SK-N-SH (cell line): Measurements from ENCODE around the gene STKLD1. TPM values are rescaled to one million over a fixed set of nuclear protein-coding genes. Genes with fewer than 3 reads are reported as not detected.

Experiments
- CTCF ChIA-PET: fragments of 300-600, 350-600 bp; formaldehyde crosslinking; extraction: SDS; loops from one replicate; lab custom pipeline; 2021; lab: Yijun Ruan, JAX
- POLR2A ChIA-PET: fragments of 350-600 bp; sonication (Branson Sonifier 250); formaldehyde crosslinking; extraction: SDS; loops from one replicate; lab custom pipeline; 2020; ENCODE audit warnings: antibody characterized with exemption, inconsistent platforms; lab: Yijun Ruan, JAX
- DNase-seq: peaks from one replicate; pipeline ENCODE4 v3.0.0; 2012
- H2AFZ ChIP-seq: fragments of 200-600 bp; sonication (generic); 2 replicates; pipeline ENCODE4 v1.8.1; 2016; ENCODE audit warnings: antibody characterized with exemption, mild to moderate bottlenecking, low read depth
- H3F3A ChIP-seq: fragments of 200-600 bp; sonication (generic); replicated peaks from 2 replicates; pipeline ENCODE3; 2016; ENCODE audit warnings: antibody characterized with exemption, mild to moderate bottlenecking; ENCODE audit not compliant: insufficient read depth
- H3K27ac ChIP-seq, 2 experiments: fragments of 200-500 bp in 1 of 2; fragments of 200-600 bp in 1 of 2; sonication (Bioruptor generic) in 1 of 2; sonication (generic), shearing (Covaris generic) in 1 of 2; 2 replicates each; pipeline versions ENCODE4 v1.5.1 to v1.6.1; 2014 to 2016; ENCODE audit warnings: low read depth in 2 of 2, inconsistent platforms in 1 of 2, low read length in 1 of 2, mild to moderate bottlenecking in 1 of 2, mixed read lengths in 1 of 2
- H3K27me3 ChIP-seq: fragments of 200-600 bp; sonication (generic), shearing (Covaris generic); 2 replicates; pipeline ENCODE4 v1.6.1; 2016; ENCODE audit warnings: mixed run types; ENCODE audit not compliant: insufficient read depth
- H3K36me3 ChIP-seq, 2 experiments: fragments of 200-500 bp in 1 of 2; fragments of 200-600 bp in 1 of 2; sonication (Bioruptor generic) in 1 of 2; sonication (generic) in 1 of 2; replicated peaks in 1 of 2; 2 replicates each; pipeline versions ENCODE3 to v1.5.1; 2014 to 2016; ENCODE audit warnings: low read length in 1 of 2, mild to moderate bottlenecking in 1 of 2; ENCODE audit not compliant: insufficient read depth in 2 of 2, control insufficient read depth in 1 of 2
- H3K4me1 ChIP-seq, 2 experiments: fragments of 200-500 bp in 1 of 2; fragments of 200-600 bp in 1 of 2; sonication (Bioruptor generic) in 1 of 2; sonication (generic), shearing (Covaris generic) in 1 of 2; 2 replicates each; pipeline versions ENCODE4 v1.5.1 to v1.6.1; 2014 to 2016; ENCODE audit warnings: low read depth in 1 of 2, low read length in 1 of 2, mixed run types in 1 of 2; ENCODE audit not compliant: insufficient read depth in 2 of 2, control insufficient read depth in 1 of 2
- H3K4me2 ChIP-seq: fragments of 200-600 bp; sonication (generic), shearing (Covaris generic); 2 replicates; pipeline ENCODE4 v1.6.1; 2017; ENCODE audit warnings: mixed run types
- H3K4me3 ChIP-seq, 2 experiments: fragments of 200-500 bp in 1 of 2; fragments of 200-600 bp in 1 of 2; sonication (Bioruptor generic) in 1 of 2; sonication (generic), shearing (Covaris generic) in 1 of 2; 2 replicates each; pipeline versions ENCODE4 v1.5.1 to v1.8.1; 2014 to 2016; ENCODE audit warnings: low read depth in 2 of 2, inconsistent platforms in 1 of 2, low read length in 1 of 2, mild to moderate bottlenecking in 1 of 2, mixed read lengths in 1 of 2, moderate library complexity in 1 of 2
- H3K79me2 ChIP-seq: fragments of 200-600 bp; sonication (generic); 2 replicates; pipeline ENCODE4 v1.8.1; 2017; ENCODE audit warnings: mild to moderate bottlenecking; ENCODE audit not compliant: insufficient read depth
- H3K9ac ChIP-seq: fragments of 200-600 bp; sonication (generic); 2 replicates; pipeline ENCODE4 v1.6.1; 2017; ENCODE audit warnings: mixed run types
- H3K9me2 ChIP-seq: fragments of 200-600 bp; sonication (generic); 2 replicates; pipeline ENCODE4 v1.6.1; 2017; ENCODE audit warnings: mixed run types
- H3K9me3 ChIP-seq: fragments of 200-600 bp; sonication (generic); 2 replicates; pipeline ENCODE4 v1.6.1; 2017; ENCODE audit warnings: mixed run types, mild to moderate bottlenecking, moderate library complexity
- H4K20me1 ChIP-seq: fragments of 200-600 bp; sonication (generic); 2 replicates; pipeline ENCODE4 v1.6.1; 2017; ENCODE audit warnings: mild to moderate bottlenecking, mixed run types; ENCODE audit not compliant: insufficient read depth
- CHD2 ChIP-seq: fragments of 150-350 bp; IDR thresholded peaks from 2 replicates; pipeline ENCODE4 v1.6.1; 2018; ENCODE audit warnings: low read length; ENCODE audit not compliant: partially characterized antibody
- ELF1 ChIP-seq: IDR thresholded peaks from 2 replicates; pipeline ENCODE4 v1.4.0; 2012
- EP300 ChIP-seq, 2 experiments: IDR thresholded peaks; 2 replicates each; pipeline versions ENCODE4 v1.4.0 to v1.6.1; 2012; ENCODE audit warnings: borderline replicate concordance in 1 of 2, low read depth in 1 of 2, low read length in 1 of 2
- EZH2phosphoT487 ChIP-seq: fragments of 200-600 bp; sonication (generic); IDR thresholded peaks from 2 replicates; pipeline ENCODE4 v1.6.1; 2017; ENCODE audit warnings: low read depth, mixed run types, mild to moderate bottlenecking, antibody characterized with exemption, moderate library complexity, borderline replicate concordance
- FOXM1 ChIP-seq: IDR thresholded peaks from 2 replicates; pipeline ENCODE4 v1.4.0; 2012; ENCODE audit warnings: low read depth, mild to moderate bottlenecking
- GABPA ChIP-seq: IDR thresholded peaks from 2 replicates; pipeline ENCODE4 v1.4.0; 2012; ENCODE audit warnings: low read depth, mild to moderate bottlenecking
- MEF2A ChIP-seq: IDR thresholded peaks from 2 replicates; pipeline ENCODE4 v1.4.0; 2012; ENCODE audit warnings: low read depth, borderline replicate concordance
- MXI1 ChIP-seq: IDR thresholded peaks from 2 replicates; pipeline ENCODE4 v1.6.1; 2012; ENCODE audit warnings: mild to moderate bottlenecking, low read depth, low read length, improper control_type of control experiment
- NRF1 ChIP-seq: IDR thresholded peaks from 2 replicates; pipeline ENCODE4 v1.6.1; 2012; ENCODE audit warnings: low read depth, mild to moderate bottlenecking, low read length
- RCOR1 ChIP-seq: fragments of 150-350 bp; IDR thresholded peaks from 2 replicates; pipeline ENCODE4 v1.6.1; 2017; ENCODE audit warnings: antibody characterized with exemption, low read length
- RXRA ChIP-seq: IDR thresholded peaks from 2 replicates; pipeline ENCODE4 v1.4.0; 2012; ENCODE audit warnings: low read depth, mild to moderate bottlenecking, borderline replicate concordance
- TAF1 ChIP-seq: IDR thresholded peaks from 2 replicates; pipeline ENCODE4 v1.6.1; 2012; ENCODE audit warnings: low read depth, mild to moderate bottlenecking, low read length, moderate library complexity, borderline replicate concordance
- WGBS: methylation state at CpG from one replicate; pipeline ENCODE4 v1.1.6; 2017; ENCODE audit warnings: low lambda C conversion rate; 5-methylcytosine and 5-hydroxymethylcytosine counted together
- polyA plus RNA-seq, 3 experiments: library from polyadenylated mRNA; depleted of rRNA; stranded (reverse); fragments of >200 nt; gene quantifications; 2 replicates each; pipeline ENCODE4 v1.2.3, GENCODE V29; 2012
- TF ChIP-seq, protein P1 (sequence below): IDR thresholded peaks from 2 replicates; pipeline ENCODE4; 2012
- TF ChIP-seq, protein P2 (sequence below): IDR thresholded peaks from 2 replicates; pipeline ENCODE4 v1.4.0; 2012; ENCODE audit warnings: low read depth
- TF ChIP-seq, protein P3 (sequence below): fragments of 200-600 bp; sonication (generic); IDR thresholded peaks from 2 replicates; pipeline ENCODE4 v1.6.1; 2017; ENCODE audit warnings: antibody characterized with exemption, mild to moderate bottlenecking, moderate library complexity
- TF ChIP-seq, protein P4 (sequence below): fragments of 150-350 bp; IDR thresholded peaks from 2 replicates; pipeline ENCODE4 v1.6.1; 2017; ENCODE audit warnings: antibody characterized with exemption, low read length, low read depth, borderline replicate concordance

Gene STKLD1
- polyA plus RNA-seq, 1 of the 3 experiments (the other 2 are of a cell fraction) = 2.3 TPM

DNA sequence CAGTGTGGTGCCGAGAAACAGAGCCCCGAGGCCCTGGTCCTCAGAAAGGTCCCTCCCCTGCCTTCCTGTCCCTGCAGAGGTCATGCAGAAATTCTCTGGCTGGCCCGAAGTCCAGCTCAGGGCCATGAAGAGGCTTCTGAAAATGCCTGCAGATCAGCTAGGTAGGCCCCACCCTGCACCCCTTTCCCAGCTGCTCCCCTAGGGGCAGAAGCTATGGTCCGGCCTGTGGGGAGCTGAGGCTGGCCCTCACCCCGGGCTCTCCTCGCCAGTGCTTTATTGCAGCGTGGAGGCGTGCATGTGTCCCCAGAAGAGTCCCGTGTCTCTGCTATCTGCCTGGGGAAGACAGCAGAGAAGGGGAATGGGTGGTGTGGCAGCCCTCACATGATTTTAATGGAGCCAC lies 21.7 kb downstream of the STKLD1 start:
- H3K79me2 ChIP-seq = no peaks in the 10 kb centered on the region
- no peak overlapping the region for H3K4me3 ChIP-seq
- H3K9me2 ChIP-seq = no peaks in the 10 kb centered on the region
- TF ChIP-seq EP300 (IDR thresholded peaks at IDR 0.05; ENCODE audit: borderline replicate concordance in 1 of 2, low read depth in 1 of 2, low read length in 1 of 2) = no peak
- TF ChIP-seq, protein P1, sequence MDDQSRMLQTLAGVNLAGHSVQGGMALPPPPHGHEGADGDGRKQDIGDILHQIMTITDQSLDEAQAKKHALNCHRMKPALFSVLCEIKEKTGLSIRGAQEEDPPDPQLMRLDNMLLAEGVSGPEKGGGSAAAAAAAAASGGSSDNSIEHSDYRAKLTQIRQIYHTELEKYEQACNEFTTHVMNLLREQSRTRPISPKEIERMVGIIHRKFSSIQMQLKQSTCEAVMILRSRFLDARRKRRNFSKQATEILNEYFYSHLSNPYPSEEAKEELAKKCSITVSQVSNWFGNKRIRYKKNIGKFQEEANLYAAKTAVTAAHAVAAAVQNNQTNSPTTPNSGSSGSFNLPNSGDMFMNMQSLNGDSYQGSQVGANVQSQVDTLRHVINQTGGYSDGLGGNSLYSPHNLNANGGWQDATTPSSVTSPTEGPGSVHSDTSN = no peak
- TF ChIP-seq MXI1 = no peak
- TF ChIP-seq, protein P2, sequence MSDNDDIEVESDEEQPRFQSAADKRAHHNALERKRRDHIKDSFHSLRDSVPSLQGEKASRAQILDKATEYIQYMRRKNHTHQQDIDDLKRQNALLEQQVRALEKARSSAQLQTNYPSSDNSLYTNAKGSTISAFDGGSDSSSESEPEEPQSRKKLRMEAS = no peak
- no peak for TF ChIP-seq EZH2phosphoT487
- no peak for TF ChIP-seq RXRA
- TF ChIP-seq, protein P3, sequence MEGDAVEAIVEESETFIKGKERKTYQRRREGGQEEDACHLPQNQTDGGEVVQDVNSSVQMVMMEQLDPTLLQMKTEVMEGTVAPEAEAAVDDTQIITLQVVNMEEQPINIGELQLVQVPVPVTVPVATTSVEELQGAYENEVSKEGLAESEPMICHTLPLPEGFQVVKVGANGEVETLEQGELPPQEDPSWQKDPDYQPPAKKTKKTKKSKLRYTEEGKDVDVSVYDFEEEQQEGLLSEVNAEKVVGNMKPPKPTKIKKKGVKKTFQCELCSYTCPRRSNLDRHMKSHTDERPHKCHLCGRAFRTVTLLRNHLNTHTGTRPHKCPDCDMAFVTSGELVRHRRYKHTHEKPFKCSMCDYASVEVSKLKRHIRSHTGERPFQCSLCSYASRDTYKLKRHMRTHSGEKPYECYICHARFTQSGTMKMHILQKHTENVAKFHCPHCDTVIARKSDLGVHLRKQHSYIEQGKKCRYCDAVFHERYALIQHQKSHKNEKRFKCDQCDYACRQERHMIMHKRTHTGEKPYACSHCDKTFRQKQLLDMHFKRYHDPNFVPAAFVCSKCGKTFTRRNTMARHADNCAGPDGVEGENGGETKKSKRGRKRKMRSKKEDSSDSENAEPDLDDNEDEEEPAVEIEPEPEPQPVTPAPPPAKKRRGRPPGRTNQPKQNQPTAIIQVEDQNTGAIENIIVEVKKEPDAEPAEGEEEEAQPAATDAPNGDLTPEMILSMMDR = no peak
- no peaks in the 10 kb centered on the region for H3K27me3 ChIP-seq
- H3F3A ChIP-seq = no peaks in the 10 kb centered on the region
- H2AFZ ChIP-seq = no peak overlapping the region
- H3K36me3 ChIP-seq = peaks cover 0 to 5% of the 10 kb centered on the region in 2 experiments
- no peak for DNase-seq
- no peaks in the 10 kb centered on the region for H3K4me1 ChIP-seq
- WGBS = 65% methylated on average over 9 of the region's 9 CpGs
- POLR2A ChIA-PET = no interaction called here
- H3K4me2 ChIP-seq = no peak overlapping the region
- H3K9me3 ChIP-seq = no peaks in the 10 kb centered on the region
- H3K9ac ChIP-seq = no peak overlapping the region
- no peaks in the 10 kb centered on the region for H4K20me1 ChIP-seq
- CTCF ChIA-PET = no interaction called here
- no peak overlapping the region for H3K27ac ChIP-seq

DNA sequence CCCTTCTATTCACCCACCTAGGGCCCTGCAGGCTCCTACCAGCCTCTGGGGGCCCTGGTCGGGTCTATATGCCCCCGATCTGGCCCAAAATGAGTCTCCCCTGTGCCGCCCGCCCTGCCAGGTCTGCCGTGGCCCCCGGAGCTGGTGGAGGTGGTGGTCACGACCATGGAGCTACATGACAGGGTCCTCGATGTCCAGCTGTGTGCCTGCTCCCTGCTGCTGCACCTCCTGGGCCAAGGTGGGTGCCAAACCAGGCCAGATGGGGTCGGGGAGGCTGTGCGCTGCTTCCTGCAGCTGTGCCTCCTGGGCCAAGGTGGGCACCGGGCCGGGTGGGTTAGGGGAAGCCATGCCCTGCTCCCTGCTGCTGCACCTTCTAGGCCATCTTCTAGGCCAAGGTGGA lies 24.1 kb downstream of the STKLD1 start:
- Histone ChIP-seq H4K20me1 (no peaks in the 10 kb centered on the region), H3K27ac (no peak overlapping the region), H3K9me2 (no peaks in the 10 kb centered on the region), H3K4me3 (no peak overlapping the region), H3K27me3 (no peaks in the 10 kb centered on the region), H3K9ac (no peak overlapping the region), H3K36me3 (peaks cover 6 to 13% of the 10 kb centered on the region in 2 experiments), H3K4me1 (no peaks in the 10 kb centered on the region), H3F3A (no peaks in the 10 kb centered on the region), H3K4me2 (no peak overlapping the region), H3K9me3 (no peaks in the 10 kb centered on the region), H2AFZ (no peak overlapping the region), H3K79me2 (no peaks in the 10 kb centered on the region)
- TF ChIP-seq FOXM1 (no peak), EZH2phosphoT487 (no peak), MEF2A (no peak), RCOR1 (no peak), ELF1 (no peak), EP300 (IDR thresholded peaks at IDR 0.05; ENCODE audit: borderline replicate concordance in 1 of 2, low read depth in 1 of 2, low read length in 1 of 2) (no peak), CHD2 (no peak), TAF1 (no peak), NRF1 (no peak), GABPA (no peak)
- TF ChIP-seq, protein P4, sequence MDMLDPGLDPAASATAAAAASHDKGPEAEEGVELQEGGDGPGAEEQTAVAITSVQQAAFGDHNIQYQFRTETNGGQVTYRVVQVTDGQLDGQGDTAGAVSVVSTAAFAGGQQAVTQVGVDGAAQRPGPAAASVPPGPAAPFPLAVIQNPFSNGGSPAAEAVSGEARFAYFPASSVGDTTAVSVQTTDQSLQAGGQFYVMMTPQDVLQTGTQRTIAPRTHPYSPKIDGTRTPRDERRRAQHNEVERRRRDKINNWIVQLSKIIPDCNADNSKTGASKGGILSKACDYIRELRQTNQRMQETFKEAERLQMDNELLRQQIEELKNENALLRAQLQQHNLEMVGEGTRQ = no peak
- 75% methylated on average over 6 of the region's 12 CpGs for WGBS
- DNase-seq = no peak
- POLR2A ChIA-PET = no interaction called here
- CTCF ChIA-PET = interaction anchor here (1.3 kb wide), 1 partner anchor 86 kb away, joined by 7 read pairs; no protein-coding TSS in a partner anchor
